ENCODE results near the gene PHTF2. TPM values are rescaled to one million over a fixed set of nuclear protein-coding genes. Genes with fewer than 3 reads are reported as not detected.

Gene PHTF2
- total and polyA plus RNA-seq, 8 donors = 16.2 to 40.8 (median 30.5) TPM

DNA sequence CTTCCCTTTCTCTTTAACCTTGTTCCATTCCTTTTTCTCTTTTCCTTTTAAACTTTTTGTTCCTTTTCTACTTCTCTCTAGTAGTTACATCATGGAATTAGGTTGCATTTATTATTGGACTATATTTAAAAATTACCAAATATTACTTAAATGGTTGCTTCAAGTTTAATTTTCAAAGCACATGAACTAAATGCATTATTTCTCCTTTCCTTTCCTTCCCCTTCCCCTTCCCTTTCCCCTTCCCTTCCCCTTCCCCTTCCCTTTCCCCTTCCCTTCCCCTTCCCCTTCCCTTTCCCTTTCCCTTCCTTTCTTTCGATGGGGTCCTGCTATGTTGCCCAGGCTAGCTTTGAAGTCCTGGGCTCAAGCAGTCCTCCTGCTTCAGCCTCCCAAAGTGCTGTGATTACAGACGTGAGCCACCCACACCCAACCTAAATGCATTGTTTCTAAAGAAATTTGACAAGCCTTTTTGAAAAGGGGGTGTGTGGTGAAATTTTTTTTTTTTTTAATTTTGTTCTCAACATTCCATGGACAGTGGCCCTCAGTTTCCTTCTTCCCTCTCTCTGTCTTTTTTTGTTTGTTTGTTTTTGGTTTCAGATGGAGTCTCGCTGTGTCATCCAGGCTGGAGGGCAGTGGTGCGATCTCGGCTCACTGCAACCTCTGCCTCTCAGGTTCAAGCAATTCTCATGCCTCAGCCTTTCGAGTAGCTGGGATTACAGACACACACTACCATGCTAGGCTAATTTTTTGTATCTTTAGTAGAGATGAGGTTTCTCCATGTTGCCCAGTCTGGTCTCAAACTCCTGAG lies 31.6 kb upstream of the PHTF2 start:
- Histone ChIP-seq H3K36me3 (peaks cover 0 to 38% of the 10 kb centered on the region in 2 donors), H3K4me3 (no peak overlapping the region), H3K27ac (no peak overlapping the region), H3K4me1 (peaks cover 0 to 30% of the 10 kb centered on the region in 2 donors), H3K9me3 (no peaks in the 10 kb centered on the region), H3K27me3 (no peaks in the 10 kb centered on the region)
- DNase-seq = no peak
- intact Hi-C loops (cut with DNase I) = no loop called here
- TF ChIP-seq, protein P1, sequence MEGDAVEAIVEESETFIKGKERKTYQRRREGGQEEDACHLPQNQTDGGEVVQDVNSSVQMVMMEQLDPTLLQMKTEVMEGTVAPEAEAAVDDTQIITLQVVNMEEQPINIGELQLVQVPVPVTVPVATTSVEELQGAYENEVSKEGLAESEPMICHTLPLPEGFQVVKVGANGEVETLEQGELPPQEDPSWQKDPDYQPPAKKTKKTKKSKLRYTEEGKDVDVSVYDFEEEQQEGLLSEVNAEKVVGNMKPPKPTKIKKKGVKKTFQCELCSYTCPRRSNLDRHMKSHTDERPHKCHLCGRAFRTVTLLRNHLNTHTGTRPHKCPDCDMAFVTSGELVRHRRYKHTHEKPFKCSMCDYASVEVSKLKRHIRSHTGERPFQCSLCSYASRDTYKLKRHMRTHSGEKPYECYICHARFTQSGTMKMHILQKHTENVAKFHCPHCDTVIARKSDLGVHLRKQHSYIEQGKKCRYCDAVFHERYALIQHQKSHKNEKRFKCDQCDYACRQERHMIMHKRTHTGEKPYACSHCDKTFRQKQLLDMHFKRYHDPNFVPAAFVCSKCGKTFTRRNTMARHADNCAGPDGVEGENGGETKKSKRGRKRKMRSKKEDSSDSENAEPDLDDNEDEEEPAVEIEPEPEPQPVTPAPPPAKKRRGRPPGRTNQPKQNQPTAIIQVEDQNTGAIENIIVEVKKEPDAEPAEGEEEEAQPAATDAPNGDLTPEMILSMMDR (IDR thresholded peaks at IDR 0.05) = no peak
- ATAC-seq = no peak

DNA sequence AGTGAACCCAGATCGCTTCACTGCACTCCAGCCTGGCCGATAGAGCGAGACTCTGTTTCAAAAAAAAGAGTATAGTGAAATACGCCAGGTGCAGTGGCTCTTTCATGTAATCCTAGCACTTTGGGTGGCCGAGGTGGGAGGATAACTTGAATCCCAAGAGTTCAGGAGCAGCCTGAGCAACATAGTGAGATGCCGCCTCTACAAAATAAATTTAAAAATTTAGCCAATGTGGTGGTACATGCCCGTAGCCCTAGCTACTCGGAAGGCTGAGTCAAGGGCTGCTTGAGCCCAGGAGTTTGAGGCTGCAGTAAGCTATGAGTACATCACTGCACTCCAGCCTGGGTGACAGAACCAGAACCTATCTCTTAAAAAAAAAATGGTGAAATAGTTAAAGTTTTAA lies 28.3 kb upstream of the PHTF2 start:
- intact Hi-C loops (cut with DNase I) = no loop called here

DNA sequence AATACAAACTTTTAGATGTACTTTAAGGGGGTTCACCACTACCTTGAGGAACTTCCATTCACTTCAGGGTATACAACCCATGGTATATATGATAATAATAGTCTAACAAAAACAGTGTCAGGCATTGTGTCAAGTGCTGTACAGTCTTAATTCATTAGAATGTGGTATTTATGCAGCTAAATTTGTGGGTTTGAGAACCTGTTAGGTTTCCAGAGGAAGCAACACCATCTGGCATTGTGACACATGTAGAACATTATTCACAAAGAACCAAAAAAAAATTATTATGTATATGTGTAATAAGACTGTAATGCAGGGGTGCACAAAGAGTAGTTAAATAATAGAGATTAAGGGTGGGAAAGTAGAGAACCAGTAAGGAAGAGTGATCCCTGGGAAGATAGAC lies 26.7 kb upstream of the PHTF2 start:
- H3K4me1 ChIP-seq = no peaks in the 10 kb centered on the region

More for the DNA sequence above, 28.3 kb upstream of the PHTF2 start:
- no peak overlapping the region for H3K4me3 ChIP-seq
- TF ChIP-seq, protein P1 (IDR thresholded peaks at IDR 0.05) = no peak
- DNase-seq (no peak), ATAC-seq (no peak)
- peaks cover 0 to 68% of the 10 kb centered on the region in 2 donors for H3K36me3 ChIP-seq
- no peaks in the 10 kb centered on the region for H3K27me3 ChIP-seq
- peaks cover 0 to 13% of the 10 kb centered on the region in 2 donors for H3K4me1 ChIP-seq
- H3K9me3 ChIP-seq = no peaks in the 10 kb centered on the region
- no peak overlapping the region for H3K27ac ChIP-seq

DNA sequence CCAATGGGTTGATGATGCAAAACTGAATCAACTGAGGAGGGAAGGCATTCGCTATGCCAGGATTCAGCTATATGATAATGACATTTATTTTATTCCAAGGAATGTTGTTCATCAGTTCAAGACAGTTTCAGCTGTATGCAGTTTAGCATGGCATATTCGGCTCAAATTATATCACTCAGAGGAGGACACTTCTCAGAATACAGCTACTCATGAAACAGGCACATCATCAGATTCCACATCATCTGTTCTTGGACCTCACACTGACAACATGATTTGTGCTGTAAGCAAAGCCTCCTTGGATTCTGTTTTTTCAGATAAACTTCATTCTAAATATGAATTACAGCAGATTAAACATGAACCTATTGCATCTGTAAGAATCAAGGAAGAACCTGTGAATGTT lies 20.0 kb upstream of the PHTF2 start:
- TF ChIP-seq, protein P1 (IDR thresholded peaks at IDR 0.05) = no peak
- Histone ChIP-seq H3K9me3 (peaks cover 0 to 6% of the 10 kb centered on the region in 2 donors), H3K36me3 (peaks cover 0 to 55% of the 10 kb centered on the region in 2 donors), H3K27ac (no peak overlapping the region), H3K4me3 (no peak overlapping the region), H3K4me1 (no peaks in the 10 kb centered on the region), H3K27me3 (no peaks in the 10 kb centered on the region)
- DNase-seq (no peak), ATAC-seq (no peak)
- intact Hi-C loops (cut with DNase I) = no loop called here

More for the DNA sequence above, 26.7 kb upstream of the PHTF2 start:
- Histone ChIP-seq H3K4me3 (no peak overlapping the region), H3K9me3 (peaks cover 0 to 6% of the 10 kb centered on the region in 2 donors), H3K36me3 (peaks cover 0 to 79% of the 10 kb centered on the region in 2 donors), H3K27ac (no peak overlapping the region), H3K27me3 (no peaks in the 10 kb centered on the region)
- TF ChIP-seq, protein P1 (IDR thresholded peaks at IDR 0.05) = no peak
- ATAC-seq (no peak), DNase-seq (no peak)
- intact Hi-C loops (cut with DNase I) = no loop called here

DNA sequence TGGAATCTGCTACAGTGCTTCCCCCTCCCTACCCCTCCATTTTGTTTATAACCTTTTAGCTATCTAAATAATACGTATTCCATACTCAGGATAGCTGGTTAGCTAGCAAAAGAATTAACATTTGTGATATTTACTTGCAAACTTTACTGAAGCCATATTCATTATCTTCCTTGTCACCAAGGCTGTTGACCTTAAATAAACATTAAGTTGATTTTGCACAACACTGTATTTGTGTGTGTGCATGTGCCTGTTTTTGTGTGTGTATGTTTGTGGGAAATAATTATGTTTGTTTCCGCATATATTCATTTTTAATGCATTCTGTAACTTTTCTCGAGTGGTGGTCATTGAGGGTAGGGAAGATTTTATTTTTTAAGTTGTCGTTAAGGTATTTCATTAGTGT lies 16.2 kb upstream of the PHTF2 start:
- intact Hi-C loops (cut with DNase I) = no loop called here
- Histone ChIP-seq H3K27me3 (no peaks in the 10 kb centered on the region), H3K4me1 (peaks cover 0 to 8% of the 10 kb centered on the region in 2 donors), H3K4me3 (no peak overlapping the region), H3K9me3 (no peaks in the 10 kb centered on the region), H3K36me3 (peaks cover 0 to 34% of the 10 kb centered on the region in 2 donors), H3K27ac (no peak overlapping the region)
- no peak for DNase-seq
- ATAC-seq = no peak
- TF ChIP-seq, protein P1 (IDR thresholded peaks at IDR 0.05) = no peak
